ENCODE measurements around the gene SLC39A9. TPM values are rescaled to one million over a fixed set of nuclear protein-coding genes. Genes with fewer than 3 reads are reported as not detected.
"Not testable (repeated sequence)": the region's sequence is repeated elsewhere in the genome, so short reads cannot be mapped to it uniquely, and the experiment has no call there.

The SLC39A9 gene
- total RNA-seq, 4 donors from 2014 or later = 64.9 to 101 (median 81.3) TPM

DNA sequence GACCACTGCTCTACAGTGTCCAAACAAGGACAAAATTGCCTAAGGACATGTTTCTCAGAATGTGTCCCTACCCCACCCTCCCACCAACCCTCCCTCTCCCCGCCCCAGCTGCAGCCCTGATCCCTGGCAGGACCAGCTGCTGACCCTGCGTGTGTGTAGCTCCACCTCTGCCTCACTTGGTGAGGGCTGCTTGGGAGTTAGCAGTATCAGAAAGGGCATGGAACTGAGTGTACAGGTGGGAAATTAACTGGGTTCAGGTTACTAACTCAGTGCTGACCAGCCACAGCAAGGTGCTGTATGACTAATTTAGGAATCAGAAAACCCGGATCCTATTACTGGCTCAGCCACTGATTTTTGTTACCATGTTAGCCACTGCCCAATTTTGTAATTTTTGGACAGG is 74.8 kb downstream of the SLC39A9 start:
- no peak for DNase-seq
- Histone ChIP-seq H3K4me3 (replicated peaks in 1 of 3) (no peak overlapping the region), H3K4me1 (no peaks in the 10 kb centered on the region), H3K36me3 (no peaks in the 10 kb centered on the region), H3K9me3 (no peaks in the 10 kb centered on the region), H3K27me3 (no peaks in the 10 kb centered on the region), H3K27ac (no peak overlapping the region)
- intact Hi-C loops (cut with DNase I) = no loop called here
- TF ChIP-seq CTCF (IDR thresholded peaks at IDR 0.05) (no peak), POLR2A (IDR thresholded peaks at IDR 0.05) (no peak)
- 75 to 80% methylated on average over 3 of the region's 3 CpGs for WGBS, 2 donors

DNA sequence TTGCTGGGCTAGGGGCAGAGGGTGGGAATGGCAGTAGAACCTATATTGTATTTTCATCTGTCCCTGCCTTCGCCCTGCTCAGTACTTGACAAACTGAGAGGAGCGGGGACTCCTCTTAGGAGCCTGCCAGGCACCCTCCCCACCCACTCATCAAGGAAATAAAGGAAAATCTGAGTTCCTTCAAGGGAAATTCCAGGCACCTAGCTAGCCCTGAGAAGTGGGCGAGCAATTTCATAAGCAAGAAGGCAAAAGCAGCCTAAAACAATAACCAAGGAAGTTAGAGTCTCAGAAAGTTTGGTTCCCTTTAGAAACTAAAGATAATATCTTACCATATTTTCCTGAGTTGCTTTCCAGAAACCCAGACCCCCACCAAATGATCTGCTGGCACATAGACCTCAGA is 75.5 kb downstream of the SLC39A9 start:
- no peaks in the 10 kb centered on the region for H3K27me3 ChIP-seq
- no peaks in the 10 kb centered on the region for H3K9me3 ChIP-seq
- no peak overlapping the region for H3K27ac ChIP-seq
- WGBS, 2 donors = 91 to 96% methylated on average over 3 of the region's 3 CpGs
- no peak overlapping the region for H3K4me3 ChIP-seq (replicated peaks in 1 of 3)
- no peaks in the 10 kb centered on the region for H3K4me1 ChIP-seq
- no peaks in the 10 kb centered on the region for H3K36me3 ChIP-seq
- no peak for TF ChIP-seq CTCF (IDR thresholded peaks at IDR 0.05)
- no peak for TF ChIP-seq POLR2A (IDR thresholded peaks at IDR 0.05)
- intact Hi-C loops (cut with DNase I) = no loop called here
- DNase-seq = no peak

- 39 to 40% methylated on average over 4 to 6 of the region's 8 CpGs for WGBS, 2 donors
- Histone ChIP-seq H3K4me3 (replicated peaks in 1 of 3) (no peak overlapping the region), H3K36me3 (no peaks in the 10 kb centered on the region), H3K27me3 (no peaks in the 10 kb centered on the region), H3K4me1 (peaks cover 4% of the 10 kb centered on the region in 2 donors), H3K9me3 (no peaks in the 10 kb centered on the region), H3K27ac (no peak overlapping the region)
- TF ChIP-seq CTCF (IDR thresholded peaks at IDR 0.05) (peak in 4 of 6 experiments; percentile 21 to 38 (median 28)), POLR2A (IDR thresholded peaks at IDR 0.05) (no peak)
- peak; percentile 12 to 21 for DNase-seq
- intact Hi-C loops (cut with DNase I) = no loop called here
Observed at GRCh38 chr14:69475194-69475818, 76.8 kb downstream of the SLC39A9 start.

GRCh38 chr14:69476824-69477450 is 78.4 kb downstream of the SLC39A9 start:
- H3K4me1 ChIP-seq = peaks cover 16 to 18% of the 10 kb centered on the region in 2 donors
- 92 to 97% methylated on average over 5 of the region's 5 CpGs for WGBS, 2 donors
- intact Hi-C loops (cut with DNase I) = not testable (repeated sequence)

DNA sequence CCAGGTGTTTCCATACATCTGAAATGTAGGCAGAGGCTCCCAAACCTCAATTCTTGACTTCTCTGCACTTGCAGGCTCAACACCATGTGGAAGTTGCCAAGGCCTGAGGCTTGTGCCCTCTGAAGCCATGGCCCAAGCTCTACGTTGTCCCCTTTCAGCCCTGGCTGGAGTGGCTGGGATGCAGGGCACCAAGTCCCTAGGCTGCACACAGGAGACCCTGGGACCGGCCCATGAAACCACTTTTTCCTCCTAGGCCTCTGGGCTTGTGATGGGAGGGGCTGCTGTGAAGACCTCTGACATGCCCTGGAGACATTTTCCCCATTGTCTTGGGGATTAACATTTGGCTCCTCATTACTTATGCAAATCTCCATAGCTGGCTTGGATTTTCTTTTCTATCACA is 79.6 kb downstream of the SLC39A9 start:
- WGBS, 2 donors = 90 to 100% methylated on average over 2 of the region's 2 CpGs
- H3K27ac ChIP-seq; H3K36me3 ChIP-seq; H3K9me3 ChIP-seq; H3K27me3 ChIP-seq; DNase-seq; H3K4me3 ChIP-seq (replicated peaks in 1 of 3); intact Hi-C loops (cut with DNase I): not testable (repeated sequence)
- peaks cover 26 to 29% of the 10 kb centered on the region in 2 donors for H3K4me1 ChIP-seq

More at GRCh38 chr14:69476824-69477450, 78.4 kb downstream of the SLC39A9 start:
- not testable (repeated sequence) for H3K27ac ChIP-seq; H3K36me3 ChIP-seq; H3K9me3 ChIP-seq; H3K4me3 ChIP-seq (replicated peaks in 1 of 3); DNase-seq; H3K27me3 ChIP-seq
- peak in 1 of 6 experiments; percentile 10 for TF ChIP-seq CTCF (IDR thresholded peaks at IDR 0.05)
